ACHN (cell line): ENCODE data around the gene FRYL.
A peak's percentile ranks its signal among the peaks of the same experiment; 100 is the strongest.
"Not testable (repeated sequence)": the region's sequence is repeated elsewhere in the genome, so short reads cannot be mapped to it uniquely, and the experiment has no call there.

Source experiments
- DNase-seq: peaks from one replicate; pipeline ENCODE4 v3.0.0-alpha.2; 2015
- in situ Hi-C: cut with HindIII; loops from 2 replicates; pipeline ENCODE4 v1.10.0; 2017; ENCODE audit warnings: low sequenced_read_pairs, low pct_ligation_motif_present, low pct_unique_long_range_greater_than_20kb

Gene FRYL

GRCh38 chr4:48645225-48645794 is 134.8 kb downstream of the FRYL start:
- in situ Hi-C loops = no loop called here
- no peak for DNase-seq

GRCh38 chr4:48642421-48643374 is 137.4 kb downstream of the FRYL start:
- in situ Hi-C loops = no loop called here
- DNase-seq = no peak

- no peak for DNase-seq
- in situ Hi-C loops = no loop called here
Observed at GRCh38 chr4:48641401-48641800, 138.7 kb downstream of the FRYL start.

GRCh38 chr4:48640699-48641098 is 139.4 kb downstream of the FRYL start:
- DNase-seq = no peak
- in situ Hi-C loops = no loop called here

- in situ Hi-C loops = no loop called here
Observed at GRCh38 chr4:48640225-48640624, 139.9 kb downstream of the FRYL start.

GRCh38 chr4:48639807-48640206 is 140.3 kb downstream of the FRYL start:
- in situ Hi-C loops = no loop called here
- DNase-seq = no peak

More at GRCh38 chr4:48640225-48640624, 139.9 kb downstream of the FRYL start:
- no peak for DNase-seq

GRCh38 chr4:48638586-48638985 is 141.5 kb downstream of the FRYL start:
- in situ Hi-C loops = not testable (repeated sequence)

GRCh38 chr4:48636911-48637310 is 143.2 kb downstream of the FRYL start:
- in situ Hi-C loops = no loop called here
- no peak for DNase-seq

More at GRCh38 chr4:48638586-48638985, 141.5 kb downstream of the FRYL start:
- not testable (repeated sequence) for DNase-seq

GRCh38 chr4:48635980-48636379 is 144.1 kb downstream of the FRYL start:
- DNase-seq = no peak
- in situ Hi-C loops = no loop called here

- peak; percentile 20 for DNase-seq
- in situ Hi-C loops = no loop called here
Observed at GRCh38 chr4:48635310-48635709, 144.8 kb downstream of the FRYL start.

- no peak for DNase-seq
- in situ Hi-C loops = no loop called here
Observed at GRCh38 chr4:48634688-48635308, 145.3 kb downstream of the FRYL start.

GRCh38 chr4:48633657-48634056 is 146.4 kb downstream of the FRYL start:
- in situ Hi-C loops = no loop called here

GRCh38 chr4:48629458-48629857 is 150.6 kb downstream of the FRYL start:
- in situ Hi-C loops = no loop called here
- no peak for DNase-seq

More at GRCh38 chr4:48633657-48634056, 146.4 kb downstream of the FRYL start:
- no peak for DNase-seq

- no peak for DNase-seq
- in situ Hi-C loops = no loop called here
Observed at GRCh38 chr4:48623182-48623780, 156.8 kb downstream of the FRYL start.

GRCh38 chr4:48620831-48621230 is 159.2 kb downstream of the FRYL start:
- no peak for DNase-seq
- in situ Hi-C loops = no loop called here

- DNase-seq = no peak
- in situ Hi-C loops = no loop called here
Observed at GRCh38 chr4:48620093-48620492, 160.0 kb downstream of the FRYL start.

GRCh38 chr4:48604527-48604926 is 175.6 kb downstream of the FRYL start:
- in situ Hi-C loops = no loop called here
- DNase-seq = no peak

GRCh38 chr4:48604041-48604440 is 176.0 kb downstream of the FRYL start:
- DNase-seq = no peak
- in situ Hi-C loops = no loop called here
